Subcutaneous adipose tissue (tissue), 4 donors: ENCODE data around the gene HPN. TPM values are rescaled to one million over a fixed set of nuclear protein-coding genes. Genes with fewer than 3 reads are reported as not detected.

Experiments used
- CTCF ChIP-seq: fragments of 450-650 bp; IDR thresholded peaks from one replicate; pipeline ENCODE4 v1.5.1; 2016; ENCODE audit warnings: low read depth, mild to moderate bottlenecking, control low read depth, antibody characterized with exemption, moderate library complexity
- total RNA-seq, 4 donors: library from RNA; depleted of rRNA; stranded (reverse); fragments of >200 nt; gene quantifications; one replicate each; pipeline ENCODE4 v1.1.0, GENCODE V29; 2016

HPN gene
- total RNA-seq, 4 donors from 2014 or later: 0.17 to 3.8 (median 1.4) TPM

GRCh38 chr19:35061583-35062373, 20.3 kb downstream of the HPN start:
- TF ChIP-seq CTCF: no peak

- no peak for TF ChIP-seq CTCF
Observed at GRCh38 chr19:35062942-35063341, 21.4 kb downstream of the HPN start.

DNA sequence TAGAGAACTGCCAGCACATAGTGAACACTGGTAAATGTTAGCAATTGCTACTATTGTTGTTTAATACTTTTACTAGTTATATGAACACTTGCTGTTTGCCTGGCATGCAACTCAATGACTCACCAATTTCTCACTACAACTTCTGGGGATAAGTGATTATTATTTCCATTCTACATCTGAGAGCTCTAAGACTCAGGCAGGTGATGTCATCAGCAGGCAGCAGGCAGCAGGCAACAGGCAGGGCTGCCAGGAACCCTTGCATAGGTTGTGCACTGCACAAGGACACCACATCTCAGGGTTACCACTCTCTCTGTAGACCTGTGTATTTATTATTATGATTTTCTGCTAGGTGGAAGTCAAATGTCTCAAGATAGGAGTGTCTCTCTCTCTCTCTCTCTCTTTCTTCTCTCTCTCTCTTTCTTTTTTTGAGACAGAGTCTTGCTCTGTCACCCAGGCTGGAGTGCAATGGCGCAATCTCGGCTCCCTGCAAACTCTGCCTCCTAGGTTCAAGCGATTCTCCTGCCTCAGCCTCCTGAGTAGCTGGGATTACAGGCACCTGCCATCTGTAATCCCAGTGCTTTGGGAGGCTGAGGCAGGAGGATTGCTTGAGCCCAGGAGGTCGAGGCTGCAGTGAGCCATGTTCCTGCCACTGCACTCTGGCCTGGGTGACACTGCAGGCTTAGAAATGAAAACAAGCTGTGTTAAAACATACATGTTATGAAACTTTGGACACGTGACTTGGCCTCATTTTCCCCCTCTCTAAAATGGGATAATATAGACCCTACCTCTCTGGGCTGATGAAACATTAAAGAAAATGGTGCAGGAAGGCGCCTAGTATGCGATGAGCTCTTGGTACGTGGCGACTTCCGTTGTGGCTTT, 22.7 kb downstream of the HPN start:
- TF ChIP-seq CTCF: no peak

- TF ChIP-seq CTCF: no peak
Observed at GRCh38 chr19:35065574-35065973, 24.1 kb downstream of the HPN start.

DNA sequence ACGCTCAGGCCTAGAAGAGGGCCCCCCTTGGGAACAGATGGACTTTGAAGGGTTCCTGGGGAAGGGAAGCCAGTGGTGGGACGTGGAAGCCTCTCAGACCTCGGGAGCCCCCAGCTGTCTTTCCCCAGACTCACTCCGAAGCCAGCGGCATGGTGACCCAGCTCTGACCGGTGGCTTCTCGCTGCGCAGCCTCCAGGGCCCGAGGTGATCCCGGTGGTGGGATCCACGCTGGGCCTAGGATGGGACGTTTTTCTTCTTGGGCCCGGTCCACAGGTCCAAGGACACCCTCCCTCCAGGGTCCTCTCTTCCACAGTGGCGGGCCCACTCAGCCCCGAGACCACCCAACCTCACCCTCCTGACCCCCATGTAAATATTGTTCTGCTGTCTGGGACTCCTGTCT, 24.6 kb downstream of the HPN start:
- TF ChIP-seq CTCF: no peak

- no peak for TF ChIP-seq CTCF
Observed at GRCh38 chr19:35066691-35067563, 25.4 kb downstream of the HPN start.
